GM19395 (cell line): ENCODE data around the gene TSEN34.
"Not testable (repeated sequence)": the region's sequence is repeated elsewhere in the genome, so short reads cannot be mapped to it uniquely, and the experiment has no call there.

Experiments
- ATAC-seq: cut with Tn5 transposase; IDR thresholded peaks from one replicate; pipeline ENCODE4 v1.9.1; 2021; ENCODE audit warnings: mild to moderate bottlenecking, moderate library complexity; ENCODE audit not compliant: unreplicated experiment

The TSEN34 gene

GRCh38 chr19:54160182-54160811 lies 30.8 kb upstream of the TSEN34 start:
- ATAC-seq, result peak; percentile 5

- ATAC-seq, result no peak
Measured at GRCh38 chr19:54160854-54161253, 30.3 kb upstream of the TSEN34 start.

GRCh38 chr19:54162241-54162805 lies 28.8 kb upstream of the TSEN34 start:
- no peak for ATAC-seq

GRCh38 chr19:54162884-54163283 lies 28.2 kb upstream of the TSEN34 start:
- ATAC-seq, result no peak

- no peak for ATAC-seq
Measured at GRCh38 chr19:54164369-54165068, 26.6 kb upstream of the TSEN34 start.

- ATAC-seq, result no peak
Measured at GRCh38 chr19:54165222-54165621, 25.9 kb upstream of the TSEN34 start.

- peak; percentile 54 for ATAC-seq
Measured at GRCh38 chr19:54168174-54168917, 22.8 kb upstream of the TSEN34 start.

GRCh38 chr19:54169149-54169740 lies 21.9 kb upstream of the TSEN34 start:
- no peak for ATAC-seq

GRCh38 chr19:54171736-54172431 lies 19.2 kb upstream of the TSEN34 start:
- ATAC-seq, result not testable (repeated sequence)

GRCh38 chr19:54172471-54173358 lies 18.4 kb upstream of the TSEN34 start, which contains the start of gene TMC4:
Gene TMC4, minus strand, starts transcription at chr19:54173160. Its CDS starts 43 bp downstream, at chr19:54173117.
- ATAC-seq, result no peak

- no peak for ATAC-seq
Measured at GRCh38 chr19:54173359-54173699, 17.8 kb upstream of the TSEN34 start.

- ATAC-seq, result no peak
Measured at GRCh38 chr19:54173951-54174834, 16.9 kb upstream of the TSEN34 start.

- no peak for ATAC-seq
Measured at GRCh38 chr19:54178581-54179261, 12.4 kb upstream of the TSEN34 start.

- ATAC-seq, result no peak
Measured at GRCh38 chr19:54179262-54179852, 11.8 kb upstream of the TSEN34 start.

GRCh38 chr19:54179921-54180461 lies 11.1 kb upstream of the TSEN34 start:
- no peak for ATAC-seq

- ATAC-seq, result no peak
Measured at GRCh38 chr19:54180691-54181091, 10.4 kb upstream of the TSEN34 start.

- not testable (repeated sequence) for ATAC-seq
Measured at GRCh38 chr19:54181894-54182293, 9.2 kb upstream of the TSEN34 start.
